Measurements from ENCODE around the gene SEPTIN7. TPM values are rescaled to one million over a fixed set of nuclear protein-coding genes. Genes with fewer than 3 reads are reported as not detected.

Gene SEPTIN7
- total RNA-seq, 1 donor, result 178 TPM

DNA sequence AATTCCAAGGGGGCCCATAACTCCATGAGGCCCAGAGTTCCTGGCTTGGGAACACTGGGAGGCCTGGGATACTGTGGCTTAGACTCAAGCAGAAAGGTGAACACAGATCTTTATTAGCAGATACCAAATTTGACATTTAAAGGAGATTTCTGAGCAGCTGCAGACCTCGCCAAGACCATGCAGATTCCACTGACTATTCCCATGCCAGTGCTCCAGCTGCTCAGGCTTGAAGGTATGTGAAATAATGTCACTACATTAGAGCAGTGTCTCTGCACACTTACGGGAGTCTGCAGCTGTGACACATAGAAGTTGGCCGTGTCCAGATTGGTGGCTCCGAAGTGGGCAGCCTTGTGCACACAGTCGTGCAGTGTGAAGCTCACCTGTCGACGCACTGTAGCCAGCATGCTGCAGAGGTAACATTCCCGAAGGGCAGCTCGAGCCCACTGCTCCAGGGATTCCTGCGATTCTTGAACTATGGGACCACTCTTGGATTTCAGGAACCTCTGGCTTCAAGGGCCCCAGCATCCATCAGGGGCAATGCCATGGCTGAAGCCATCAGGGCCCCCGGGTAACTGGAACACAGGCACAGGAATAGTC is 46.1 kb downstream of the SEPTIN7 start:
- Histone ChIP-seq H3K27ac (ENCODE audit: low read depth, low read length) (no peak overlapping the region), H4K20me1 (ENCODE audit: insufficient read depth, low read length) (peaks cover 16% of the 10 kb centered on the region), H3K27me3 (ENCODE audit: insufficient read depth, low read length) (no peaks in the 10 kb centered on the region), H3K79me2 (ENCODE audit: insufficient read depth, low read length) (peaks cover 90% of the 10 kb centered on the region), H3K4me2 (ENCODE audit: insufficient read depth, low read length) (no peak overlapping the region), H3K4me1 (ENCODE audit: insufficient read depth, low read length) (peaks cover 8% of the 10 kb centered on the region), H3K9me3 (ENCODE audit: low read depth, low read length) (no peaks in the 10 kb centered on the region), H2AFZ (ENCODE audit: low read length) (no peak overlapping the region), H3K36me3 (ENCODE audit: insufficient read depth, low read length) (peaks cover 17% of the 10 kb centered on the region), H3K4me3 (ENCODE audit: insufficient read depth, low read length) (no peak overlapping the region)
- DNase-seq (ENCODE audit: insufficient read length, low spot score, missing footprints), result no peak
- TF ChIP-seq, protein P1, sequence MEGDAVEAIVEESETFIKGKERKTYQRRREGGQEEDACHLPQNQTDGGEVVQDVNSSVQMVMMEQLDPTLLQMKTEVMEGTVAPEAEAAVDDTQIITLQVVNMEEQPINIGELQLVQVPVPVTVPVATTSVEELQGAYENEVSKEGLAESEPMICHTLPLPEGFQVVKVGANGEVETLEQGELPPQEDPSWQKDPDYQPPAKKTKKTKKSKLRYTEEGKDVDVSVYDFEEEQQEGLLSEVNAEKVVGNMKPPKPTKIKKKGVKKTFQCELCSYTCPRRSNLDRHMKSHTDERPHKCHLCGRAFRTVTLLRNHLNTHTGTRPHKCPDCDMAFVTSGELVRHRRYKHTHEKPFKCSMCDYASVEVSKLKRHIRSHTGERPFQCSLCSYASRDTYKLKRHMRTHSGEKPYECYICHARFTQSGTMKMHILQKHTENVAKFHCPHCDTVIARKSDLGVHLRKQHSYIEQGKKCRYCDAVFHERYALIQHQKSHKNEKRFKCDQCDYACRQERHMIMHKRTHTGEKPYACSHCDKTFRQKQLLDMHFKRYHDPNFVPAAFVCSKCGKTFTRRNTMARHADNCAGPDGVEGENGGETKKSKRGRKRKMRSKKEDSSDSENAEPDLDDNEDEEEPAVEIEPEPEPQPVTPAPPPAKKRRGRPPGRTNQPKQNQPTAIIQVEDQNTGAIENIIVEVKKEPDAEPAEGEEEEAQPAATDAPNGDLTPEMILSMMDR (IDR thresholded peaks at IDR 0.05; ENCODE audit: extremely low read depth, low read depth, low read length), result no peak

GRCh38 chr7:35848725-35849124 is 47.9 kb downstream of the SEPTIN7 start:
- peak overlapping the region; percentile 47 for H3K27ac ChIP-seq (ENCODE audit: low read depth, low read length)
- H3K36me3 ChIP-seq (ENCODE audit: insufficient read depth, low read length), result peaks cover 17% of the 10 kb centered on the region
- DNase-seq (ENCODE audit: insufficient read length, low spot score, missing footprints), result no peak
- H3K4me3 ChIP-seq (ENCODE audit: insufficient read depth, low read length), result no peak overlapping the region
- TF ChIP-seq, protein P1 (IDR thresholded peaks at IDR 0.05; ENCODE audit: extremely low read depth, low read depth, low read length), result no peak
- H3K4me1 ChIP-seq (ENCODE audit: insufficient read depth, low read length), result peaks cover 8% of the 10 kb centered on the region
- no peaks in the 10 kb centered on the region for H3K27me3 ChIP-seq (ENCODE audit: insufficient read depth, low read length)
- H3K4me2 ChIP-seq (ENCODE audit: insufficient read depth, low read length), result peak overlapping the region; percentile 13
- no peak overlapping the region for H2AFZ ChIP-seq (ENCODE audit: low read length)
- H3K9me3 ChIP-seq (ENCODE audit: low read depth, low read length), result no peaks in the 10 kb centered on the region
- H3K79me2 ChIP-seq (ENCODE audit: insufficient read depth, low read length), result peaks cover 92% of the 10 kb centered on the region
- peaks cover 15% of the 10 kb centered on the region for H4K20me1 ChIP-seq (ENCODE audit: insufficient read depth, low read length)

- H3K4me1 ChIP-seq (ENCODE audit: insufficient read depth, low read length), result peaks cover 8% of the 10 kb centered on the region
- no peak overlapping the region for H3K4me3 ChIP-seq (ENCODE audit: insufficient read depth, low read length)
- peaks cover 11% of the 10 kb centered on the region for H4K20me1 ChIP-seq (ENCODE audit: insufficient read depth, low read length)
- peak overlapping the region; percentile 47 for H3K27ac ChIP-seq (ENCODE audit: low read depth, low read length)
- no peaks in the 10 kb centered on the region for H3K9me3 ChIP-seq (ENCODE audit: low read depth, low read length)
- H3K79me2 ChIP-seq (ENCODE audit: insufficient read depth, low read length), result peaks cover 92% of the 10 kb centered on the region
- DNase-seq (ENCODE audit: insufficient read length, low spot score, missing footprints), result no peak
- H3K4me2 ChIP-seq (ENCODE audit: insufficient read depth, low read length), result peak overlapping the region; percentile 13
- no peak overlapping the region for H2AFZ ChIP-seq (ENCODE audit: low read length)
- peaks cover 17% of the 10 kb centered on the region for H3K36me3 ChIP-seq (ENCODE audit: insufficient read depth, low read length)
- TF ChIP-seq, protein P1 (IDR thresholded peaks at IDR 0.05; ENCODE audit: extremely low read depth, low read depth, low read length), result peak; percentile 11
- H3K27me3 ChIP-seq (ENCODE audit: insufficient read depth, low read length), result no peaks in the 10 kb centered on the region
Measured at GRCh38 chr7:35849158-35849831, 48.4 kb downstream of the SEPTIN7 start.

DNA sequence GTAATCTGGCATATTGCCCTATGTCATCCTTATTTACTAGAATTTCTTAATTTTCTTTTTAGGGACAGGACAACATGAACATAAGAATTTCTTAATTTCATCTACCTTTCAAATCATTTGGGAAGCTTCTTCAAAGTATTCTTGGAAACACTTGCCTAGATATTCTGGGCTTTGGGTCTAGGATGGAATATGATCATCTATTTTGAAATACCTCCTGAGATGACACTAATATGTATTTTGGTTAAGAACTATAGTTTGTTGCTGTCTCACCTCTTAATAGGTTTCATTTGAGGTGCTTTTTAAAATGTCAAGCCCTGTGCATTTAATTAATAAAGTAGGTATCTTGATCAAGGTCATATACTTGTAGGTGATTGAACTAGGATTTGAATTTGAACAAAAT is 49.1 kb downstream of the SEPTIN7 start:
- peaks cover 90% of the 10 kb centered on the region for H3K79me2 ChIP-seq (ENCODE audit: insufficient read depth, low read length)
- H4K20me1 ChIP-seq (ENCODE audit: insufficient read depth, low read length), result peaks cover 11% of the 10 kb centered on the region
- H2AFZ ChIP-seq (ENCODE audit: low read length), result no peak overlapping the region
- no peaks in the 10 kb centered on the region for H3K9me3 ChIP-seq (ENCODE audit: low read depth, low read length)
- H3K4me2 ChIP-seq (ENCODE audit: insufficient read depth, low read length), result no peak overlapping the region
- H3K4me3 ChIP-seq (ENCODE audit: insufficient read depth, low read length), result no peak overlapping the region
- H3K27me3 ChIP-seq (ENCODE audit: insufficient read depth, low read length), result no peaks in the 10 kb centered on the region
- H3K36me3 ChIP-seq (ENCODE audit: insufficient read depth, low read length), result peaks cover 11% of the 10 kb centered on the region
- H3K27ac ChIP-seq (ENCODE audit: low read depth, low read length), result peak overlapping the region; percentile 47
- no peak for DNase-seq (ENCODE audit: insufficient read length, low spot score, missing footprints)
- TF ChIP-seq, protein P1 (IDR thresholded peaks at IDR 0.05; ENCODE audit: extremely low read depth, low read depth, low read length), result no peak
- H3K4me1 ChIP-seq (ENCODE audit: insufficient read depth, low read length), result peaks cover 8% of the 10 kb centered on the region

All from osteoblast (primary cell).